ENCODE data around the gene LINC00632.
A peak's percentile ranks its signal among the peaks of the same experiment; 100 is the strongest.
"Not testable (repeated sequence)": the region's sequence is repeated elsewhere in the genome, so short reads cannot be mapped to it uniquely, and the experiment has no call there.

The LINC00632 gene

GRCh38 chrX:140709421-140709846, at the start of gene LINC00632:
LINC00632 (plus strand) TSS chrX:140709759.
- Histone ChIP-seq H3K9me3 (no peaks in the 10 kb centered on the region), H3K36me3 (replicated peaks) (peaks cover 10% of the 10 kb centered on the region), H3K4me3 (peak within 1 kb of the TSS; percentile 39), H3K4me1 (peaks cover 15% of the 10 kb centered on the region), H3K27me3 (ENCODE audit: low read depth) (no peaks in the 10 kb centered on the region)
- in situ Hi-C loops (cut with MboI; ENCODE audit: low sequenced_read_pairs): no loop called here
- peak; percentile 72 to 73 for DNase-seq (ENCODE audit: low spot score in 2 of 2)

- H3K9me3 ChIP-seq: no peaks in the 10 kb centered on the region
- H3K4me1 ChIP-seq: peaks cover 24% of the 10 kb centered on the region
- H3K4me3 ChIP-seq: no peak overlapping the region
- no peaks in the 10 kb centered on the region for H3K36me3 ChIP-seq (replicated peaks)
- peak; percentile 31 to 49 for DNase-seq (ENCODE audit: low spot score in 2 of 2)
- in situ Hi-C loops (cut with MboI; ENCODE audit: low sequenced_read_pairs): loop anchor here (25.0 kb wide), 1 partner anchor 599 kb away; no protein-coding TSS in a partner anchor
- no peaks in the 10 kb centered on the region for H3K27me3 ChIP-seq (ENCODE audit: low read depth)
Measured at GRCh38 chrX:140661643-140662042, 47.9 kb upstream of the LINC00632 start.

GRCh38 chrX:140664939-140665338, 44.6 kb upstream of the LINC00632 start:
- H3K4me1 ChIP-seq: peaks cover 11% of the 10 kb centered on the region
- no peaks in the 10 kb centered on the region for H3K9me3 ChIP-seq
- H3K36me3 ChIP-seq (replicated peaks): no peaks in the 10 kb centered on the region
- in situ Hi-C loops (cut with MboI; ENCODE audit: low sequenced_read_pairs): loop anchor here (25.0 kb wide), 1 partner anchor 603 kb away; no protein-coding TSS in a partner anchor
- DNase-seq (ENCODE audit: low spot score in 2 of 2): peak in 1 of 2 experiments; percentile 80
- H3K4me3 ChIP-seq: no peak overlapping the region
- H3K27me3 ChIP-seq (ENCODE audit: low read depth): no peaks in the 10 kb centered on the region

GRCh38 chrX:140672840-140673731, 36.5 kb upstream of the LINC00632 start:
- no peaks in the 10 kb centered on the region for H3K27me3 ChIP-seq (ENCODE audit: low read depth)
- H3K4me3 ChIP-seq: no peak overlapping the region
- H3K36me3 ChIP-seq (replicated peaks): no peaks in the 10 kb centered on the region
- DNase-seq (ENCODE audit: low spot score in 2 of 2): no peak
- no peaks in the 10 kb centered on the region for H3K9me3 ChIP-seq
- in situ Hi-C loops (cut with MboI; ENCODE audit: low sequenced_read_pairs): loop anchor here (25.0 kb wide), 1 partner anchor 611 kb away; no protein-coding TSS in a partner anchor
- H3K4me1 ChIP-seq: no peaks in the 10 kb centered on the region

- no peaks in the 10 kb centered on the region for H3K9me3 ChIP-seq
- H3K36me3 ChIP-seq (replicated peaks): no peaks in the 10 kb centered on the region
- in situ Hi-C loops (cut with MboI; ENCODE audit: low sequenced_read_pairs): no loop called here
- no peak overlapping the region for H3K4me3 ChIP-seq
- DNase-seq (ENCODE audit: low spot score in 2 of 2): no peak
- no peaks in the 10 kb centered on the region for H3K27me3 ChIP-seq (ENCODE audit: low read depth)
- H3K4me1 ChIP-seq: peaks cover 5% of the 10 kb centered on the region; the same call in 1 of the 2 replicates
Measured at GRCh38 chrX:140687706-140688105, 21.9 kb upstream of the LINC00632 start.

- H3K4me1 ChIP-seq; H3K27me3 ChIP-seq (ENCODE audit: low read depth); in situ Hi-C loops (cut with MboI; ENCODE audit: low sequenced_read_pairs); DNase-seq (ENCODE audit: low spot score in 2 of 2); H3K4me3 ChIP-seq; H3K36me3 ChIP-seq (replicated peaks); H3K9me3 ChIP-seq: not testable (repeated sequence)
Measured at GRCh38 chrX:140691596-140691995, 18.0 kb upstream of the LINC00632 start.

GRCh38 chrX:140697618-140698017, 11.9 kb upstream of the LINC00632 start:
- Histone ChIP-seq H3K4me3 (no peak overlapping the region), H3K36me3 (replicated peaks) (no peaks in the 10 kb centered on the region), H3K27me3 (ENCODE audit: low read depth) (no peaks in the 10 kb centered on the region), H3K9me3 (no peaks in the 10 kb centered on the region), H3K4me1 (no peaks in the 10 kb centered on the region)
- DNase-seq (ENCODE audit: low spot score in 2 of 2): no peak
- in situ Hi-C loops (cut with MboI; ENCODE audit: low sequenced_read_pairs): no loop called here

GRCh38 chrX:140701480-140701879, 8.1 kb upstream of the LINC00632 start:
- no peaks in the 10 kb centered on the region for H3K27me3 ChIP-seq (ENCODE audit: low read depth)
- in situ Hi-C loops (cut with MboI; ENCODE audit: low sequenced_read_pairs): no loop called here
- no peaks in the 10 kb centered on the region for H3K9me3 ChIP-seq
- H3K36me3 ChIP-seq (replicated peaks): no peaks in the 10 kb centered on the region
- H3K4me1 ChIP-seq: no peaks in the 10 kb centered on the region
- peak; percentile 60 to 63 for DNase-seq (ENCODE audit: low spot score in 2 of 2)
- H3K4me3 ChIP-seq: no peak overlapping the region

- peak; percentile 80 to 91 for DNase-seq (ENCODE audit: low spot score in 2 of 2)
- in situ Hi-C loops (cut with MboI; ENCODE audit: low sequenced_read_pairs): no loop called here
- H3K4me3 ChIP-seq: peak overlapping the region; percentile 39
- no peaks in the 10 kb centered on the region for H3K9me3 ChIP-seq
- H3K4me1 ChIP-seq: peaks cover 15% of the 10 kb centered on the region
- peaks cover 11% of the 10 kb centered on the region for H3K36me3 ChIP-seq (replicated peaks)
- H3K27me3 ChIP-seq (ENCODE audit: low read depth): no peaks in the 10 kb centered on the region
Measured at GRCh38 chrX:140710710-140711109, 1.2 kb downstream of the LINC00632 start.

- H3K9me3 ChIP-seq: no peaks in the 10 kb centered on the region
- H3K27me3 ChIP-seq (ENCODE audit: low read depth): no peaks in the 10 kb centered on the region
- peaks cover 23% of the 10 kb centered on the region for H3K36me3 ChIP-seq (replicated peaks)
- peaks cover 12% of the 10 kb centered on the region for H3K4me1 ChIP-seq
- in situ Hi-C loops (cut with MboI; ENCODE audit: low sequenced_read_pairs): no loop called here
- H3K4me3 ChIP-seq: no peak overlapping the region
- peak in 1 of 2 experiments; percentile 11 for DNase-seq (ENCODE audit: low spot score in 2 of 2)
Measured at GRCh38 chrX:140711894-140712293, 2.3 kb downstream of the LINC00632 start.

- Histone ChIP-seq H3K27me3 (ENCODE audit: low read depth) (no peaks in the 10 kb centered on the region), H3K36me3 (replicated peaks) (peaks cover 30% of the 10 kb centered on the region), H3K4me1 (peaks cover 12% of the 10 kb centered on the region), H3K4me3 (no peak overlapping the region; the same call in 1 of the 2 replicates), H3K9me3 (no peaks in the 10 kb centered on the region)
- in situ Hi-C loops (cut with MboI; ENCODE audit: low sequenced_read_pairs): no loop called here
- peak; percentile 83 to 91 for DNase-seq (ENCODE audit: low spot score in 2 of 2)
Measured at GRCh38 chrX:140712413-140713173, 3.0 kb downstream of the LINC00632 start.

GRCh38 chrX:140713174-140713539, 3.6 kb downstream of the LINC00632 start:
- no peaks in the 10 kb centered on the region for H3K9me3 ChIP-seq
- DNase-seq (ENCODE audit: low spot score in 2 of 2): no peak
- in situ Hi-C loops (cut with MboI; ENCODE audit: low sequenced_read_pairs): no loop called here
- peaks cover 30% of the 10 kb centered on the region for H3K36me3 ChIP-seq (replicated peaks)
- H3K27me3 ChIP-seq (ENCODE audit: low read depth): no peaks in the 10 kb centered on the region
- H3K4me1 ChIP-seq: peaks cover 12% of the 10 kb centered on the region
- H3K4me3 ChIP-seq: no peak overlapping the region; the same call in 1 of the 2 replicates

- H3K36me3 ChIP-seq (replicated peaks): peaks cover 49% of the 10 kb centered on the region
- H3K4me1 ChIP-seq: peaks cover 12% of the 10 kb centered on the region
- no peak for DNase-seq (ENCODE audit: low spot score in 2 of 2)
- H3K27me3 ChIP-seq (ENCODE audit: low read depth): no peaks in the 10 kb centered on the region
- H3K4me3 ChIP-seq: no peak overlapping the region
- H3K9me3 ChIP-seq: no peaks in the 10 kb centered on the region
- in situ Hi-C loops (cut with MboI; ENCODE audit: low sequenced_read_pairs): no loop called here
Measured at GRCh38 chrX:140715787-140716186, 6.2 kb downstream of the LINC00632 start.
